ENCODE measurements around the gene SLC24A4.

SLC24A4 gene

DNA sequence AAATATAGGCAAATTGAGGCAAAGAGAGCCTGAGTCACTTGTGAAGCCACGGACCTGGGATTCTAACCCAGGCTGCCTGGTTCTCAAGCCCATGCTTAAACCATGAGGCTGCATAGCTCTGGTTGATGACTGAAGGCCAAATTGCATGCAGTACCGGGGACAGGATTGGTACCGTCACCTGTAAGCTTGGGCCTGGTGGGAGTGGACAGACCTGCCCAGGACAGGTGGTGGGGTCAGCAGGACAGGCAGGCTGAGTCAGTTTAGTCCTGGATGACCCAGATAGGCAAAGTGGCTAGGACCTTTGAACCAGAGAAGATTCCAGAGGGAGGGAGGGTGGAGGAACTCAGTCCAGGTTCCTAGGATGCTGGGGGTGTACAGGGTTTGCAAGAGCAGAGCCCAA lies 216.5 kb downstream of the SLC24A4 start:
- H3K4me3 ChIP-seq (ENCODE audit: low read depth, low read length), result no peak overlapping the region
- TF ChIP-seq, protein P1, sequence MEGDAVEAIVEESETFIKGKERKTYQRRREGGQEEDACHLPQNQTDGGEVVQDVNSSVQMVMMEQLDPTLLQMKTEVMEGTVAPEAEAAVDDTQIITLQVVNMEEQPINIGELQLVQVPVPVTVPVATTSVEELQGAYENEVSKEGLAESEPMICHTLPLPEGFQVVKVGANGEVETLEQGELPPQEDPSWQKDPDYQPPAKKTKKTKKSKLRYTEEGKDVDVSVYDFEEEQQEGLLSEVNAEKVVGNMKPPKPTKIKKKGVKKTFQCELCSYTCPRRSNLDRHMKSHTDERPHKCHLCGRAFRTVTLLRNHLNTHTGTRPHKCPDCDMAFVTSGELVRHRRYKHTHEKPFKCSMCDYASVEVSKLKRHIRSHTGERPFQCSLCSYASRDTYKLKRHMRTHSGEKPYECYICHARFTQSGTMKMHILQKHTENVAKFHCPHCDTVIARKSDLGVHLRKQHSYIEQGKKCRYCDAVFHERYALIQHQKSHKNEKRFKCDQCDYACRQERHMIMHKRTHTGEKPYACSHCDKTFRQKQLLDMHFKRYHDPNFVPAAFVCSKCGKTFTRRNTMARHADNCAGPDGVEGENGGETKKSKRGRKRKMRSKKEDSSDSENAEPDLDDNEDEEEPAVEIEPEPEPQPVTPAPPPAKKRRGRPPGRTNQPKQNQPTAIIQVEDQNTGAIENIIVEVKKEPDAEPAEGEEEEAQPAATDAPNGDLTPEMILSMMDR (IDR thresholded peaks at IDR 0.05; ENCODE audit: borderline replicate concordance, insufficient read depth, low read depth, low read length), result no peak

DNA sequence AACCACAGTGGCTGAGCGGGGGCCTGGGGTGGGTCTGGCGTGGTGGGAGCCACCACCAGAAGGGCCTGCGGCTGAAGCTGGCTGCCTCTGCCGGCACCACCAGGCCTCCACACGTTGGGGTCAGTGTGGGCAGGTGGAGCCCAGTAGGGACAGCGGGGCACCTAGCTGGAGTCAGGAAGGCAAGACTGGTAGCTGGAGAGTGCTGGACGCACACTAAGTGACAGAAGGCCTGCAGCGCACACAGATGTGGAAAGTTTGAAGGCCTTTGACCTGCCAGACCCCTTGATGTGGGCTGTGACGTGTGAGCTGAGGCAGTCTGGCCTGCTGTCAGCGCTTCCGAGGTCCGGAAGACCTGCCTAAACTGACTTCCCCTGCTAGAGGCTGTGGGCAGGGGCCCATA lies 216.9 kb downstream of the SLC24A4 start:
- no peak overlapping the region for H3K4me3 ChIP-seq (ENCODE audit: low read depth, low read length)
- TF ChIP-seq, protein P1 (IDR thresholded peaks at IDR 0.05; ENCODE audit: borderline replicate concordance, insufficient read depth, low read depth, low read length), result no peak

DNA sequence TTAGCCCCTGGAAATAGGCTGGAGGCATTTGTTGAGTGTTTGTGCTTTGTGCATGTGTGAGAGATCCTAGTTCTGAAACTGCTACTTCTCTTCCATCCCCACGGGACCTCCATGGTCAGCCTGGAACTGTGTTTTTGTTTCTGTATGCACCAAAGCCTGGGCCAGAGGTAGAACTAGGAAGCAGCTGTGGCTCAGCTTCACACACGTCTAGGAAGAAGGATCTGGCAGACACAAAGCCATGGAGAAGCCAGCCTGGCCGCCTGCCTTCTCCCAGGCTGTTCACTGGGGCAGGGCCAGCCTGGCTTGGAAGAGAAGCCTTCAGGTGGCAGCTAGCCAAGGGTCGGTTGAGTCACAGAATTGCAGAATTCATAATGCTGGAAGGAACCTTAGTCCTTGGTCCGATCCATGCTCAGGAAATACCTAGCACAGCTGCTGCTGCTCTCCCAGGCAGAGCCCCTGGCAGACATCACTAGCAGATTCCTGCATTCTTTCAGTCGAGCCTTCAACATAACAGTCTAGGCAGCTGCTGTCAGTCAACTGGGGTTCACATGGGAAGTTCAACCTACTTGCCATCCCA lies 217.6 kb downstream of the SLC24A4 start:
- H3K4me3 ChIP-seq (ENCODE audit: low read depth, low read length), result no peak overlapping the region
- TF ChIP-seq, protein P1 (IDR thresholded peaks at IDR 0.05; ENCODE audit: borderline replicate concordance, insufficient read depth, low read depth, low read length), result no peak

DNA sequence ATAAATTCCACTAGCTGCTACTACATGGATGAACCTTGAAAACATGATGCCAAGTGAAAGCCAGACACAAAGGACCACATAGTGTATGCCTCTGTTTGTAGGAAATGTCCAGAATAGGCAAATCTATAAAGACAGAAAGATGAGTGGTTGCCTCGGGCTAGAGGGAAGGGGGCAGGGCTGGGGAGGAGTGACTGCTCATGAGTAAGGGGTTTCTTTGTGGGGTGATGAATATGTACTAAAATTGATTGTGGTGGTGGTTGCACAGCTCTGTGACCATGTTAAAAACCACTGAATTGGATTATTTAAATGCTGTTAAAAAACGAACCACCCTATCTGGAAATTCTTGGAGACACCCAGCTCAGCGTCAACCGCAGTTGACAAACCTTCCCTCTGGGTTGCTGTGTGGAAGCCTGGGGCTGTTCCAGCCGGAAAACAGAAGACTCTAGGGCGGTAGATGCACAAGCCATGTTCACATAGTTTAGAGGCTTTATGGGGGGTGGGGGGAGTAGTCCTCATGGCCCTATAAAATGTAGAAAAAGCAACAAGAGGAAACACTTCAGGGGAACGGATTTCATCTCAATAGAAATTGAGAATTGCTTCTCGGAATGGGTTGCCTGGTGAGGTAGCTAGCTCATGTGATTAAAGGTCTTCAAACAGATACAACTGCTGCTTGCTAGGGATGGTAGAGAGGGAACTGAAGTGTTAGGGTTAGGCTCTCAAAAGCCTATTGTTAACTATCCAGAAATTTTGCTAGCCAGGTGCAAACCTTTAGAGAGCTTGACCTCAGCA lies 220.0 kb downstream of the SLC24A4 start:
- TF ChIP-seq, protein P1 (IDR thresholded peaks at IDR 0.05; ENCODE audit: borderline replicate concordance, insufficient read depth, low read depth, low read length), result no peak
- H3K4me3 ChIP-seq (ENCODE audit: low read depth, low read length), result no peak overlapping the region

DNA sequence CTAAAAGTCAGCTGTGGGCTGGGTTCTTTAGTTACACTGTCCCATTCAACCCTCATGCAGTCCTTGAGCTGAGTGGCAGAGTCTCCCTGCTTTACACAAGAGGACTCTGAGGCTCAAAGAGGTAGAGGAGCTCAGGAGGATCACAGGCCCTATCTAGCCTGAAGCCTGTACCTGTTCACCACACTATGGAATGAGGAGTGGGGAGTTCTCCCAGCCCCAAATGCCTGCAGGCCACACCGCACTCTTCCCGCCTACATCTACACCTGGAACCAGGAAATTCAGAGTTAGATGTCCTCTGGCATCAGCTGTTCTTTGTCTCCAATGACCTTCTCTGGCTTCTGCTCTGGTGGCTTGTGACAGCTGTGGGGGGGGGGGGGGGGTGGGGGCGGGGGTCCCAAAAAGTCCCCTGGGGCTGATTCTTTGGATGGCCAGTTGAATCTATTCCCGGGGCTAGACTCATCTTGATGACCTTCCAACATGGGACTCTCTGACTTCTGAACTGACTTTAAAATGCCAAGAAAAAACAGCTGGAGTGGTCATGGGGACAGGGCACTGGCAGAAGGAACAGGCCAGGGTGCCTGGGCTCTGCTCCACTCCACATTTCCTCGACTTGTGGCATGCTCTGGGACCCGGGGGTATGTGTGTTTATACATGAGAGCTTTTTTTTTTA lies 221.2 kb downstream of the SLC24A4 start:
- no peak overlapping the region for H3K4me3 ChIP-seq (ENCODE audit: low read depth, low read length)
- TF ChIP-seq, protein P1 (IDR thresholded peaks at IDR 0.05; ENCODE audit: borderline replicate concordance, insufficient read depth, low read depth, low read length), result no peak

DNA sequence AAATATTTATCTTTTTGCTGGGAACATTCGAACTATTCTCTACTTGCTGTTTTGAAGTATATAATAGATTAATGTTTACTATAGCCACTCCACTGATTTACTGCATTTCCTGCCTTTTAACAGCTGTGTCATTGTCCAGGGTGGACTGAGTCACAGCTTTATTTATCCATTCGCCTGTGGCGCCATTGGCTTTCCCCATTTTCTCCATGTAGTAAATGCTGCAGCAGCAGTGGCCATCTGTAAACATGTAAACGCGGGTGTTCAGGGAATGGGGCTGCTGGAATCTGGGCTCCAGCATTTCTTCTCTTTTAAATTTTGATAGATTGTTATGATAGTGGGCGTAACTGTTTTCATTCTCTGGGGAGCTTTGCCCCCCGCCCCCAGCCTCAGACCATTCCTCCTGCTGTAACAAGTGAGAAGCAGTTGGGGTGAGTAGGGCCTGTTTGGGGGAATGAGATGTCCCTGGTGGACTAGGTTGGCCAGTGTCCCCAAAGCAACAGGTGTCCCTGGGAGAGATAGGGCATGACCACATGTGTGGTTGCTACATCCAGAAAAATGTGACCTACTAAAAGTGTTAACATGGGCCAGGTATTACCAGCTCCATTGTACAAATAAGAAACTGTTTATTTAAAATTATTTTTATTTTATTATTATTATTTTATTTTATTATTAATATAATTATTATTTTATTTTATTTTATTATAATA lies 223.5 kb downstream of the SLC24A4 start:
- TF ChIP-seq, protein P1 (IDR thresholded peaks at IDR 0.05; ENCODE audit: borderline replicate concordance, insufficient read depth, low read depth, low read length), result no peak
- H3K4me3 ChIP-seq (ENCODE audit: low read depth, low read length), result no peak overlapping the region
